AML-193 (cell line): ENCODE results near the gene HOXB3.

Source experiments
- DNase-seq, 2 experiments: peaks; one replicate each; lab custom pipeline; 2025; lab: John Stamatoyannopoulos, UW

Gene HOXB3

GRCh38 chr17:48612456-48612853 lies 22.4 kb upstream of the HOXB3 start:
- DNase-seq: no peak

GRCh38 chr17:48611681-48612455 lies 21.8 kb upstream of the HOXB3 start:
- no peak for DNase-seq

DNA sequence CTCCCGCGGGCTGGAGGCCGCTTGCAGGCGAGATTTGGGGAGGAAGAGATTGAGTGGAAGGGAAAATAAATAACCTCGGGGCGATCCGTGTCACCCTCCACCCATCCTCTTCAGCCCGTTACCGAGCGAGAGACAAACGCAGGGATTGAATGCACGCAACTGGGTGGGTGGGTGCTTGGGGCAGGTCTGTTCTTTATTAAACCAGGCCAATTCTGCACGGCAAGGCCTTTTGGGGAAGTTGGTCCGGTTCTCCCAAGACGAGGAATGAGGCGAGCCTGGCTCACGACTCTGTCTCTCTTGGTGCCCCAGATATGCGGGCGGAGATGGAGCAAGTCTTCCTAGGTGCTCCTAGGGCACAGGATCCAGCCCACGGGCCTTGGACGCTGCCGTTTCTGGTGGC lies 21.2 kb upstream of the HOXB3 start:
- no peak for DNase-seq

DNA sequence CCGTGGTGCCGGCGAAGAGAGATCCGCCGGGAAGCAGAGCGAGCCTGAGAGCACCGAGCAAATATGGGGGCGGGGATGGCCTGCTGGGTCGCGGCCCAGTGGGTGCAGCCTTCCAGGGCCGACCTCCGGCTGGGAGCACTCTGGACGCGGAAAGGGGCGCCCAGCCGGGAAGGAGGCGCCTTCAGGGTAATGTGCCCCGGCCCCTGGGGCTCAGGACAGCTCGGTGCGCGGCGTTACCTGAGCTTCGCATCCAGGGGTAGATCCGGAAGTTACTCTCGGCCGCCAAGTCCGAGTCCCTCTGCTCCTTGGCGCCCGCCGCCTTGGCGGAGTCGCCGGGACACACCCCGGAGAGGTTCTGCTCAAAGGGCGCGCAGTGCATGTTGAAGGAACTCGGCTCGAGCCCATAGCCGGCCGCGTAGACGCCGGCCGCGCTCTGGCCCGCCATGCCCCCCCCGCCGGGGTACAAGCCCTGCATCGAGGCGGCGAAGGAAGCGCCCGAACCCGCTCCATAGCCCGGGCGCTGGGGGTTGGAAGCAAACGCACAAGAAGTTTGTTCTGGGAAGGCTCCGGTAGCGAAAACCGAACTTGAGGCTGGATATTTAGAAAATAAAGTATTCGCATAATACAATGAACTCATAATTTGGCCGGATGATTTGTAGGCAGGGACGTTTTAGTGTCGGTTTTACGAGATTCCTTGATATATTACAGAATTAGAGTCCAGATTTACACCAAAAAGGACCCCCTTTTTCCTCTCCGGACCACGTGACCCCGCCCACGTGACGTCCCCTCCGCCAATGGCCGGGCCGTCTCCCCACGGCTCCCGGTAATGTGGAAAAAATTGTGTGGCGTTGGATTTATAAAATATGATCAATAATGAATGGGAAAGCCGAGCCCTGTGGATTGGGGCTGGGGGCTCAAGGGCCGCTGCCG lies 20.5 kb upstream of the HOXB3 start, which contains the start of gene HOXB7:
TSS of gene HOXB7 (minus strand) at position 736 of the 930 bp plus-strand sequence. CDS start at position 637, 99 bp downstream.
- DNase-seq: no peak

DNA sequence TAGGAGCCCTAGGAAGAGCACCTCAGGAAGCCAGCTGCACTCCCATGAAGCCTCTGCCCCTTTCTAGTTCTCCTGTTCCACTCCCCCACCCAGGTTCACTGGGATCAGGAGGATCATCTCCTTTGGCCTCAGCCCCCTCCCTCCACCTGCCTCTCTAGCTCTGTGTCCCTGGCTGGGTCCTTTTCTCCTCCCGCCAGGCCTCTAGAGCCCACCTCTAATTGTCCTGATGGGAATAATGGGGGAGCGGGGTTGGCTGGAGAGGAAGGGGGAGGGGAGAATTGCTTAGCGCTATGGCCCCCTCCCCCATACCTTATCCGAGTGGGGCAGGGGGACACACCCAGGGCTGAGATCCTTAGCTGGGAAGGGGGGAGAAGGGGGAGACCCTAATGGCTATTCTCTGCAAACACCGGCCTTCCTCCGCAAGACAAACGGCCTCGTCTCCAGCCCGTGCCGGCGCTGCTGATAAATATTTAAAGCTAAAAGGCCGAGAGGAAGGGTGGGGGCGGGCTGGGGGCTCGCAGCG lies 19.8 kb upstream of the HOXB3 start:
- DNase-seq: no peak

DNA sequence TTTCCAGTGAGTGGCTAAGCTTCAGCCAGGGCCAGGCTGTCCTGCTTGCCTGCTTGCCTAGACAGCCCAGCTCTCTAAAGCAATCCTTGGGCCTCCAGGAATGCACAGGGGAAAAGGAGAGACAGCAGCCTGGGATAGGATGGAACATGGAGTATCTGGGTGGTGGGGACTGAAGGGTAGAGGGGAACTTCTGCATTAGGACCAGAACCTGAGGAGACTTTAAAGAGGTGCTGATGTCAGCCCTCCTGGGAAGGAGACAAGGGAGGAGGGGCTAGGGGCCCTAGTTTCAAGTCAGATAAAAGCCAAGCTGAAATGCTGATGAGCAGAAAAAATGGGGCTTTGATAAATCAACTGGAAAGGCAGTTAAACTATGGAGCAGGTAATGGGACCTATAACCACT lies 19.0 kb upstream of the HOXB3 start:
- no peak for DNase-seq

DNA sequence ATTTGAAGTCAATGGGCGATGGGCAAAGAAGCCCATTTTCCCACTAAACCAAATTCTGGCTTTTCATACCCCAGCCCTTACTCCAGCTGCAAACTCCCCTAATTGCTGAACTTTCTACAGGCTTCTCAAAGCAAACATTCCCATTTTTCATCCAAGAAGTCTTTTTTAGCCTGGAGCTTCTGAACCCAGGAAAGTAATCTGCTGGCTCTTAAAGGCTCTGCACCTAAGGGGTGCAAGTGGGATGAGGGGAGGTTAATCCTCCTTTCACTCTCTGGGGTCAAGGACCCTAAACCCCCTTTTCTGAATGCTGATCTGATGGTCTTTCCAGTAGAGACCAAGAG lies 18.4 kb upstream of the HOXB3 start:
- DNase-seq: no peak

DNA sequence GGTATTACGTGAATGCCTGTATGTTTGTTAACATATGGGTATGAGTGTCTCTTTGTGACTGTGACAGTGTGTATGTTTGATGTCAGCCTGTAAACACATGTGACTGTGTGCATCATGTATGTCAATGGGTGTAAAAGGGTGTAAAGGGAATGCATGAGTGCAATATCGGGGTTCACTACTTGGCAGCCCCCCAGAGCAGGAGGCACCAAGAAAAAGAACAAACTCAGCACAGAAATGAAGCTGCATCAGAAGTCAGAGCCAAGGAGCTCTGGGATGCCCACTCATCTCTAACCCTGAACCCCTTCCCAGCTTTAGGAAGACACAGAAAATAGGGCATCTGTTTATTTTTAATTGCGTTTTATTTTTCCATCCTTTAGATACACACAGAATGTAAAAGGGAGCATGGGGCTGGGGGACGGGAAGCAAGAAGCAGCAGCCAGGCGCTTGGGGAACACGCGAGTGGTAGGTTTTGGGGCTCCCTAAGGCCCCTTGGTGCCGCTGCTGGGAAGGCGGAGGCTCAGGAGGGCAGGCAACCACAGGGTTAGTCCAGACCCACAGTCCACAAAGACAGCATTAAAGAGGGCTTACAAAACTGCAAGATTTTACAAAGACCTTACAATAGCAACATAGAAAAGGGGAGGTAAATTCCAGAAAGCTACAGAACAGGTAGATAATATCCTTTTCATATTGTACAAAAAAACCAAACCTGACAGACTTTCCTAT lies 17.0 kb upstream of the HOXB3 start:
- no peak for DNase-seq

DNA sequence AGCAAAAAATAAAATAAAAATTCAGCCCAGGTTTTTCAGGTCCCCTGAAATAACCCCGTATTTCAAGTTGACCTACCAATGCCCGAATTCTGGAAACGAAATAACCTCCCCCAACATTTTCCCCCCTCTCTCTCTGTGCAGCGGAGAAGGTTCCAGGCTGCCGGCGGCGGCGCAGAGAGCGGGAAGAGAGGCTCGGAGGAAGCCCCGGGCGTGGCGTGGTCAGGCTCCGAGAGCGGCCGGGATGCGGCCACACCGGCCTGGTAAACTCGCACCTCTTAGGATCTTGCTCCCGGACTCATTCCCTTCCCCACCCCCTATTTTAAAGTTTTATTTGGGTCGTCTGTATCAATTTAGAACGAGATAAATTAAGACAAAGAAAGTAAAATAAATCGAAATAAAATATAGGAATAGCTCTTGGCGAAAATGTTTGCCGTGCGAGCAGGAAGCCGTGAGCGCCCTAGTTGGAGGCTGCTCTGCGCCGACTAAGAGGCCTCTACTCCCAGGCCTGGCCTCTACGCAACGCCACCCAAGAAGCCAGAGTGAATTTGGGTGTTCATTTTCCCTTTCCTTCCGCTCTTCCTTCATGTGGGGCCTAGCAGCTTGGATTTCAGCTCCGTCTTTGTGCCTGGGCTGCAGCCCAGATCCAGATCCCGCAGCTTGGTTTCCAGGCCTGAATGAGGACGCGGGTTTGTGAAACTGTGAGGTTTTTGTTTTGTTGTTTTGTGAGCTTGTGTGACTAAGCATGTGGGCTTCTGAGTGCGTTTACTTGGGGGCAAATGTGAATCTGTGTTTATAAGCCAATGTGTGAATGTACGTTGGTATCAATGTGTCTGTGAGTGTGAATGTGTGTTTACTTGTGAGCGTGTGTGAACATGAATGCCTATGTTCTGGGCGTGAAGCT lies 16.2 kb upstream of the HOXB3 start:
- DNase-seq: no peak

DNA sequence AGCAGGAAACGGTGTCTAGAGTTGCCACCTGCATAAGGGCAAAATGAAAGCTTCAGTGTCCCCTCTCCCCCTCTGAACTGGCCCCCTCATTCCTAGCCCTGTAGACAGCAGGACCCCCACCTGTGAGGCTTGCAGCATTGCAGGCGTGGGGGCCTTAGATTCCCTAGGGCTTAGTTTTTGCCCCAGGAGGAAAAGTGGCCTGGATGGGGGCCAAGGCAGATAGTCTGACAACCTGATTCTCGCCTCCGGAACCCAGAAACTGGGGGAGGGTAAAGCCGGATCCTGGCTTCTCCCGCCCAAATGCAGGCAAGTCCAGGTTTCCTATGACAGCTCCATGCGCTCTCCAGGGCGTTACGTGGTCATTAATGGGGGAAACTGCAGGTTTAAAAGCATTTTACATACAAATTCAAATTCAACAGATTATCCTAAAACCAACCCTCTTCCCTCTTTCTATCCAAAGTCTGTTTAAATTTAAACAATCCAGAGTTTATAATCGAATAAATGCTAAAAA lies 15.4 kb upstream of the HOXB3 start:
- no peak for DNase-seq

- DNase-seq: peak; percentile 21 to 22
These were observed 14.8 kb upstream of the HOXB3 start, which contains the start of gene HOXB6 for GRCh38 chr17:48604770-48605329. TSS of gene HOXB6 (minus strand) at chr17:48604986. CDS start at chr17:48598150, 6,836 bp downstream.

DNA sequence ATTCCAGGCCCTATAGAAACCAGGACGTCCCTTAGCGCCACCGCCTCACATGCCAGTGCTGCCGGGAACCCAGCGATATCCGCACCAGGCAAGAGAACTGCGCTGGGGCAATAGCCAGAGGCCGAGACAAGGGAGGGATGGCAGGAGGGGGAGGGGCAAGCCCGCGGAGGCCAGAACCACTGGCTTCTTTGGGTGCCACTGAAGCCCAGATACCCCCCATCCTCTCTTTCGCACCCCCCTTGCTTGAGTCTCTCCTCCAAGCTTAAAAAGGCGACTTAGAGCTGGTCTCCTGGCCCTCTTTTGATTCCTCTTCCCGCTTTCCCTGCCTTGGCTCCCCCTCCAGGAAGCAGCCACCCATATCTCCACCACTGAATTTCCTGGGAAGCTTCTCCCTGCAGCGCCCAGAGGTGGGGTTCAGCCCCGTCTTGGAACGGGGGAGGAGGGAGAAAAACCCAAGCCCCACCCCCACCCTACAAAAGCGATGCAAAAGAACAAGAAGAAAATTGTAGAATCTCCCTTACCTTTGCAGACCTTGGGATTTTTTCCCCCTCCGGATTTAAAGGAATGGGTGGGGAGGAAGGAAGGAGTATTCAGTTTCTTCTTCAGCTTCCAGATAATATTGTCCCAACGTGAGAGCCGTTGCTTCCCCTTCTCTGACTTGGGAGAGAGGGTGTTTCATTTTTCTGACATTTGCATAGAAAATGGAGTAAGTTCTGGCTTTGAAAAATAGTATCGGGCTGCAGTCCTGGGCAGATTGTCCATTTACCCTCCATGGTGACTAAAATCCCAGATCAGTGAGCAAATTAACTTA lies 14.1 kb upstream of the HOXB3 start:
- DNase-seq: peak; percentile 19 to 29

- no peak for DNase-seq
These were observed 11.7 kb upstream of the HOXB3 start for GRCh38 chr17:48601539-48602425.

- DNase-seq: no peak
These were observed 11.1 kb upstream of the HOXB3 start for GRCh38 chr17:48601207-48601538.

DNA sequence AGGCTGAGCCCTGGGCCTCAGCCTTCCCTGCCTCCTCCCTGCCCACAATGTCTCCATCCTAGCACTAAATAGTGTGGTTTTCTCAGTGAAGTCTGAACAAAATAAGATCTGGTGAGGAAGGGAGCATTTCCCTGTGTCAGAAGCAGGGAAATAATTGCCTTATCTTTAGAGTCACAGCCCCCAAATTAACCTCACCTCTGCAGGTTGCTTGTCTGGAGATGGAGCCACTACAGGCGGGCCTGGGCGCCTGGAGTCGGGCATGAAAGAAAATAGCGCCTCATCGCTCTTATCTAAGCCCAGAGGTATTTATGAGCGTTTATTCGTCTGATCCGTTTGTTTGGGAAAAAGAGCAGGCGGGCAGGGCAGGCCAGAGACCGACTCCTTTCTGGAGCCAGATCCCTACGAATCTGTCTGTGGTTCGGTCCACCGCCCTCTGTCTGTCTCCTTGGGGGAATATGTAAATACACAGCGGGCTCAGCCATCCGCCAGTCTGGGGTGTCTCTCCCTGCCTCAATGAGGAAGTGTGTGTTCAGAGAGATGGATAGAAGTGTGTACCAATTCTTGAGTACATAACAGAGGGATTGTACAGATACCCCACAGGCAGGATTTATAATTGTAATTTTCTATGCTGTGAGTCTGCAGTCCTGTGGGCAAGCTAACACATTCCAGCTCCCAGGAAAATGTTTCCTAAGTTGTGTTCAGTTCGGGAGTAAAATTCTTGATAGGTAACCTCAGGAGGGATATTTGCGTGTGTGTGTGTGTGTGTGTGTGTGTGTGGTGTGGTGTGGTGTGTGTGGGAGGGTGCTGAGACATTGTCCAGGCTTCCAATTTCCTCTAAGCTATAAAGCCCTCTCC lies 10.4 kb upstream of the HOXB3 start:
- no peak for DNase-seq

GRCh38 chr17:48599354-48599753 lies 9.3 kb upstream of the HOXB3 start:
- no peak for DNase-seq

DNA sequence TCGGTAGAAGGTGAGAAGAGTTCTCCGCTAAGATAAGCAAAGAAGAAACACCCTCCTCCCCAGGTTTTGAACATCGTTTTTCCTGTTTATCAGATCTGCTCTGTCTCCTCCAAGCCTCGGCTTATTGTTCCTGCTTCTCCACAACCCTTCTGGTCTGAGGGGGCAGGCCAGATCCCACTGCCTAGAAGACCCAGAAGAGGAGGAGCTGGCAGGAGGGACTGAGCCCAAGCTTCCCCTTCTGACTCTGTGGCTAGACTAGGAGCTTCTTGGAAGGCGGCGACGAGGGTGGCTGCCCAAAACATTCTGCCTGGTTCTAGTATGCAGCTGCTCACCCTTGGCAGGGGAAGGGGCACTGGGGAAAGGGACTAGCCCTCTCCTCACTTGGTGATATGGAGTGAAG lies 8.7 kb upstream of the HOXB3 start:
- DNase-seq: no peak
